Measurements from ENCODE around the gene RNF31.

Gene RNF31

GRCh38 chr14:24150567-24150966, 3.3 kb downstream of the RNF31 start:
- peaks cover 17% of the 10 kb centered on the region for H3K4me1 ChIP-seq (ENCODE audit: insufficient read depth, low read length, severe bottlenecking)
- H3K27ac ChIP-seq (ENCODE audit: low read depth, low read length, poor library complexity, severe bottlenecking), result no peak overlapping the region
- H3K36me3 ChIP-seq (ENCODE audit: insufficient read depth, low read length), result peaks cover 51% of the 10 kb centered on the region
- no peak overlapping the region for H3K9ac ChIP-seq (ENCODE audit: low read length)
- H3K27me3 ChIP-seq (ENCODE audit: insufficient read depth, low read length), result no peaks in the 10 kb centered on the region
- H4K20me1 ChIP-seq (ENCODE audit: insufficient read depth, low read length), result no peaks in the 10 kb centered on the region
- no peak for TF ChIP-seq EZH2 (IDR thresholded peaks at IDR 0.05; ENCODE audit: borderline replicate concordance, low read length)
- TF ChIP-seq, protein P1, sequence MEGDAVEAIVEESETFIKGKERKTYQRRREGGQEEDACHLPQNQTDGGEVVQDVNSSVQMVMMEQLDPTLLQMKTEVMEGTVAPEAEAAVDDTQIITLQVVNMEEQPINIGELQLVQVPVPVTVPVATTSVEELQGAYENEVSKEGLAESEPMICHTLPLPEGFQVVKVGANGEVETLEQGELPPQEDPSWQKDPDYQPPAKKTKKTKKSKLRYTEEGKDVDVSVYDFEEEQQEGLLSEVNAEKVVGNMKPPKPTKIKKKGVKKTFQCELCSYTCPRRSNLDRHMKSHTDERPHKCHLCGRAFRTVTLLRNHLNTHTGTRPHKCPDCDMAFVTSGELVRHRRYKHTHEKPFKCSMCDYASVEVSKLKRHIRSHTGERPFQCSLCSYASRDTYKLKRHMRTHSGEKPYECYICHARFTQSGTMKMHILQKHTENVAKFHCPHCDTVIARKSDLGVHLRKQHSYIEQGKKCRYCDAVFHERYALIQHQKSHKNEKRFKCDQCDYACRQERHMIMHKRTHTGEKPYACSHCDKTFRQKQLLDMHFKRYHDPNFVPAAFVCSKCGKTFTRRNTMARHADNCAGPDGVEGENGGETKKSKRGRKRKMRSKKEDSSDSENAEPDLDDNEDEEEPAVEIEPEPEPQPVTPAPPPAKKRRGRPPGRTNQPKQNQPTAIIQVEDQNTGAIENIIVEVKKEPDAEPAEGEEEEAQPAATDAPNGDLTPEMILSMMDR (IDR thresholded peaks at IDR 0.05; ENCODE audit: low read length), result no peak
- peaks cover 4% of the 10 kb centered on the region; the same call in 1 of the 2 replicates for H3K79me2 ChIP-seq (ENCODE audit: insufficient read depth, low read length)
- no peaks in the 10 kb centered on the region for H3K9me2 ChIP-seq (ENCODE audit: low read depth, low read length)
- no peaks in the 10 kb centered on the region for H3F3A ChIP-seq (ENCODE audit: insufficient read depth, low read length)
- no peaks in the 10 kb centered on the region for H3K9me3 ChIP-seq (ENCODE audit: low read length)
- H3K4me2 ChIP-seq (ENCODE audit: low read length), result no peak overlapping the region
- H3K4me3 ChIP-seq (ENCODE audit: low read depth, low read length, poor library complexity, severe bottlenecking), result no peak overlapping the region
- H2AFZ ChIP-seq (ENCODE audit: low read length), result no peak overlapping the region

DNA sequence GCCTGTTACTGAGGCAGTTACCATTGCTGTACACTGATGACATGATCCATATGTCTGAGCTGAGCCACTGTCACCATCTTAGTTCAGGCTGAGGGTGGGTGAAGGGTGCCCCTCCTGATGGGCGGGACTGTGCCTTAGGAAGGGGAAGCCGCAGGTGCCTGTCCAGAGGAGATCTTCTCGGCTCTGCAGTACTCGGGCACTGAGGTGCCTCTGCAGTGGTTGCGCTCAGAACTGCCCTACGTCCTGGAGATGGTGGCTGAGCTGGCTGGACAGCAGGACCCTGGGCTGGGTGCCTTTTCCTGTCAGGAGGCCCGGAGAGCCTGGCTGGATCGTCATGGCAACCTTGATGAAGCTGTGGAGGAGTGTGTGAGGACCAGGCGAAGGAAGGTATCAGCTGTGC, 3.7 kb downstream of the RNF31 start:
- no peaks in the 10 kb centered on the region for H3F3A ChIP-seq (ENCODE audit: insufficient read depth, low read length)
- no peaks in the 10 kb centered on the region for H3K9me2 ChIP-seq (ENCODE audit: low read depth, low read length)
- no peak overlapping the region for H3K9ac ChIP-seq (ENCODE audit: low read length)
- no peaks in the 10 kb centered on the region for H4K20me1 ChIP-seq (ENCODE audit: insufficient read depth, low read length)
- H3K9me3 ChIP-seq (ENCODE audit: low read length), result no peaks in the 10 kb centered on the region
- H3K36me3 ChIP-seq (ENCODE audit: insufficient read depth, low read length), result peaks cover 53% of the 10 kb centered on the region
- no peak overlapping the region for H2AFZ ChIP-seq (ENCODE audit: low read length)
- no peak overlapping the region for H3K4me2 ChIP-seq (ENCODE audit: low read length)
- TF ChIP-seq, protein P1 (IDR thresholded peaks at IDR 0.05; ENCODE audit: low read length), result no peak
- TF ChIP-seq EZH2 (IDR thresholded peaks at IDR 0.05; ENCODE audit: borderline replicate concordance, low read length), result no peak
- H3K27ac ChIP-seq (ENCODE audit: low read depth, low read length, poor library complexity, severe bottlenecking), result no peak overlapping the region
- no peaks in the 10 kb centered on the region for H3K27me3 ChIP-seq (ENCODE audit: insufficient read depth, low read length)
- no peak overlapping the region for H3K4me3 ChIP-seq (ENCODE audit: low read depth, low read length, poor library complexity, severe bottlenecking)
- H3K4me1 ChIP-seq (ENCODE audit: insufficient read depth, low read length, severe bottlenecking), result peaks cover 12% of the 10 kb centered on the region
- H3K79me2 ChIP-seq (ENCODE audit: insufficient read depth, low read length), result no peaks in the 10 kb centered on the region; the same call in 1 of the 2 replicates

DNA sequence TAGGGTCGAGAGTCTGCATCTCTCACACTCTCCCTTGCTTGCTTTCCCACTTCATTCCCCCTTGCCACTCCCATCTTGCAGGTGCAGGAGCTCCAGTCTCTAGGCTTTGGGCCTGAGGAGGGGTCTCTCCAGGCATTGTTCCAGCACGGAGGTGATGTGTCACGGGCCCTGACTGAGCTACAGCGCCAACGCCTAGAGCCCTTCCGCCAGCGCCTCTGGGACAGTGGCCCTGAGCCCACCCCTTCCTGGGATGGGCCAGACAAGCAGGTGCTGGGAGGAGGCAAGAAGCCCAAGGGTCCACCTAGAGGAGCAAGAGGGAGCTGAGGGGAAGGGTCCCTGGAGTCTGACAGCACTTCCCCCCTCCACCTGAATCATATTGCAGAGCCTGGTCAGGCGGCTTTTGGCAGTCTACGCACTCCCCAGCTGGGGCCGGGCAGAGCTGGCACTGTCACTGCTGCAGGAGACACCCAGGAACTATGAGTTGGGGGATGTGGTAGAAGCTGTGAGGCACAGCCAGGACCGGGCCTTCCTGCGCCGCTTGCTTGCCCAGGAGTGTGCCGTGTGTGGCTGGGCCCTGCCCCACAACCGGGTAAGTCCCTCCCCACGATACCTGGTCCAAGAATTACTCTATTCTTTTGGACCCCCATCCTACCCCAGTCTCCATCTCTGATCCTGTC, 4.2 kb downstream of the RNF31 start:
- no peak for TF ChIP-seq EZH2 (IDR thresholded peaks at IDR 0.05; ENCODE audit: borderline replicate concordance, low read length)
- TF ChIP-seq, protein P1 (IDR thresholded peaks at IDR 0.05; ENCODE audit: low read length), result no peak
- H3K9me2 ChIP-seq (ENCODE audit: low read depth, low read length), result no peaks in the 10 kb centered on the region
- no peaks in the 10 kb centered on the region for H3K9me3 ChIP-seq (ENCODE audit: low read length)
- H3K27ac ChIP-seq (ENCODE audit: low read depth, low read length, poor library complexity, severe bottlenecking), result no peak overlapping the region
- no peaks in the 10 kb centered on the region for H3K27me3 ChIP-seq (ENCODE audit: insufficient read depth, low read length)
- no peaks in the 10 kb centered on the region; the same call in 1 of the 2 replicates for H3K79me2 ChIP-seq (ENCODE audit: insufficient read depth, low read length)
- H3K9ac ChIP-seq (ENCODE audit: low read length), result no peak overlapping the region
- H3K4me3 ChIP-seq (ENCODE audit: low read depth, low read length, poor library complexity, severe bottlenecking), result no peak overlapping the region
- no peaks in the 10 kb centered on the region for H4K20me1 ChIP-seq (ENCODE audit: insufficient read depth, low read length)
- peaks cover 56% of the 10 kb centered on the region for H3K36me3 ChIP-seq (ENCODE audit: insufficient read depth, low read length)
- H2AFZ ChIP-seq (ENCODE audit: low read length), result no peak overlapping the region
- peaks cover 12% of the 10 kb centered on the region for H3K4me1 ChIP-seq (ENCODE audit: insufficient read depth, low read length, severe bottlenecking)
- H3F3A ChIP-seq (ENCODE audit: insufficient read depth, low read length), result no peaks in the 10 kb centered on the region
- no peak overlapping the region for H3K4me2 ChIP-seq (ENCODE audit: low read length)
